Amniotic stem cell (primary cell): ENCODE results near the gene ACP3.

Experiments used
- DNase-seq: peaks from one replicate; lab custom pipeline; 2025; lab: John Stamatoyannopoulos, UW

ACP3 gene

GRCh38 chr3:132407025-132407424, 89.8 kb downstream of the ACP3 start:
- no peak for DNase-seq
